Measurements from ENCODE around the gene CRYAA.
"Not testable (repeated sequence)": the region's sequence is repeated elsewhere in the genome, so short reads cannot be mapped to it uniquely, and the experiment has no call there.

DNA sequence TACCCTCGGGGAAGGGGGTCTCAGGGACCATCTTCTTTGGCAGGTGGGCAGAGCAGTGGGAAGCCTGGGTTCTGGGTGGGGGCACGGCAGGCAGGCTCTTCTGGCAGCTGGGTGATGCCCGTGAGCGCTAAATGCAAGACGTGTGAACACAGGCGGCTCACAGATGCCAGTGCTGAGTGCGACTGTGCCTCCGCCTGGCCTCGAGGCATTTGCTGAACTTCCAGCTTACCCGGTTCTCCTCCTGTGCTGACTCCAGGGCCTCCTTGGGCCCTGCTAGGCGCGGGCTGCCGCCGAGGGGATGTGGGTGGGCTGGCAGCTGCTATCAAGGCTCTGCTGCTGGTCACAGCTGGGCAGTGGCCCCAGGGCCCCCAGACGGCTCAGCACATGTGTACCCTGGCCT lies 12.2 kb downstream of the CRYAA start:
- TF ChIP-seq POLR2A (IDR thresholded peaks at IDR 0.05; ENCODE audit: control extremely low read depth in 1 of 2, low read depth in 2 of 2, low read length in 2 of 2); CREB1 (IDR thresholded peaks at IDR 0.05); GABPA (IDR thresholded peaks at IDR 0.05; ENCODE audit: borderline replicate concordance, insufficient read depth, low read length); EGR1 (IDR thresholded peaks at IDR 0.05; ENCODE audit: borderline replicate concordance, low read depth, low read length); YY1 (IDR thresholded peaks at IDR 0.05; ENCODE audit: low read depth, low read length); CEBPB (IDR thresholded peaks at IDR 0.05; ENCODE audit: low read depth, low read length); TBP (IDR thresholded peaks at IDR 0.05; ENCODE audit: low read depth, low read length); EZH2 (IDR thresholded peaks at IDR 0.05; ENCODE audit: low read depth, low read length, severe bottlenecking); SUZ12 (IDR thresholded peaks at IDR 0.05; ENCODE audit: low read length); RFX5 (IDR thresholded peaks at IDR 0.05; ENCODE audit: borderline replicate concordance, low read depth, low read length); SAP30 (IDR thresholded peaks at IDR 0.05; ENCODE audit: insufficient read depth, insufficient replicate concordance, low read length): not testable (repeated sequence)
- TF ChIP-seq, protein P1, sequence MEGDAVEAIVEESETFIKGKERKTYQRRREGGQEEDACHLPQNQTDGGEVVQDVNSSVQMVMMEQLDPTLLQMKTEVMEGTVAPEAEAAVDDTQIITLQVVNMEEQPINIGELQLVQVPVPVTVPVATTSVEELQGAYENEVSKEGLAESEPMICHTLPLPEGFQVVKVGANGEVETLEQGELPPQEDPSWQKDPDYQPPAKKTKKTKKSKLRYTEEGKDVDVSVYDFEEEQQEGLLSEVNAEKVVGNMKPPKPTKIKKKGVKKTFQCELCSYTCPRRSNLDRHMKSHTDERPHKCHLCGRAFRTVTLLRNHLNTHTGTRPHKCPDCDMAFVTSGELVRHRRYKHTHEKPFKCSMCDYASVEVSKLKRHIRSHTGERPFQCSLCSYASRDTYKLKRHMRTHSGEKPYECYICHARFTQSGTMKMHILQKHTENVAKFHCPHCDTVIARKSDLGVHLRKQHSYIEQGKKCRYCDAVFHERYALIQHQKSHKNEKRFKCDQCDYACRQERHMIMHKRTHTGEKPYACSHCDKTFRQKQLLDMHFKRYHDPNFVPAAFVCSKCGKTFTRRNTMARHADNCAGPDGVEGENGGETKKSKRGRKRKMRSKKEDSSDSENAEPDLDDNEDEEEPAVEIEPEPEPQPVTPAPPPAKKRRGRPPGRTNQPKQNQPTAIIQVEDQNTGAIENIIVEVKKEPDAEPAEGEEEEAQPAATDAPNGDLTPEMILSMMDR (IDR thresholded peaks at IDR 0.05; ENCODE audit: control extremely low read depth in 1 of 3, insufficient read depth in 1 of 3, low read depth in 1 of 3, low read length in 3 of 3) = not testable (repeated sequence)
- TF ChIP-seq, protein P2, sequence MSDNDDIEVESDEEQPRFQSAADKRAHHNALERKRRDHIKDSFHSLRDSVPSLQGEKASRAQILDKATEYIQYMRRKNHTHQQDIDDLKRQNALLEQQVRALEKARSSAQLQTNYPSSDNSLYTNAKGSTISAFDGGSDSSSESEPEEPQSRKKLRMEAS (IDR thresholded peaks at IDR 0.05) = not testable (repeated sequence)
